Trophoblast cell (in vitro differentiated cells and primary cell): ENCODE measurements around the gene TCF12.

Source experiments
- DNase-seq, 2 donors: peaks; one replicate each; pipeline ENCODE4 v3.0.0-alpha.2; 2016
- H2AFZ ChIP-seq: 2 replicates; pipeline ENCODE4 v1.6.1; 2013; ENCODE audit warnings: low read length, moderate library complexity, mild to moderate bottlenecking; ENCODE audit not compliant: insufficient read depth, poor library complexity
- H2AK5ac ChIP-seq: 2 replicates; pipeline ENCODE4 v1.6.1; 2013; ENCODE audit warnings: mild to moderate bottlenecking, low read length
- H2BK120ac ChIP-seq: 2 replicates; pipeline ENCODE4 v1.6.1; 2013; ENCODE audit warnings: low read length, mild to moderate bottlenecking, moderate library complexity; ENCODE audit not compliant: insufficient read depth, poor library complexity
- H2BK12ac ChIP-seq: 2 replicates; pipeline ENCODE4 v1.6.1; 2013; ENCODE audit warnings: mild to moderate bottlenecking, low read length, moderate library complexity
- H2BK5ac ChIP-seq: 2 replicates; pipeline ENCODE4 v1.6.1; 2013; ENCODE audit warnings: low read length, low read depth, moderate library complexity, mild to moderate bottlenecking; ENCODE audit not compliant: poor library complexity
- H3K14ac ChIP-seq: 2 replicates; pipeline ENCODE4 v1.6.1; 2013; ENCODE audit warnings: mild to moderate bottlenecking, low read length
- H3K18ac ChIP-seq: 2 replicates; pipeline ENCODE4 v1.6.1; 2013; ENCODE audit warnings: mild to moderate bottlenecking, low read length
- H3K23ac ChIP-seq: 2 replicates; pipeline ENCODE4 v1.6.1; 2013; ENCODE audit warnings: low read length
- H3K27ac ChIP-seq: 2 replicates; pipeline ENCODE4 v1.5.1; 2013; ENCODE audit warnings: low read depth, mild to moderate bottlenecking, inconsistent platforms, low read length, moderate library complexity
- H3K27me3 ChIP-seq: 2 replicates; pipeline ENCODE4 v1.6.1; 2013; ENCODE audit warnings: inconsistent platforms, mild to moderate bottlenecking, low read length, moderate library complexity; ENCODE audit not compliant: insufficient read depth
- H3K36me3 ChIP-seq, 2 experiments: 1 replicate in 1 of 2; 2 replicates in 1 of 2; pipeline ENCODE4 v1.6.1; 2013; ENCODE audit warnings: low read length in 2 of 2, mild to moderate bottlenecking in 2 of 2, moderate library complexity in 1 of 2; ENCODE audit not compliant: insufficient read depth in 2 of 2, control insufficient read depth in 1 of 2
- H3K4ac ChIP-seq: 2 replicates; pipeline ENCODE4 v1.6.1; 2013; ENCODE audit warnings: low read depth, mild to moderate bottlenecking, low read length, moderate library complexity
- H3K4me1 ChIP-seq, 2 experiments: 1 replicate in 1 of 2; 2 replicates in 1 of 2; pipeline ENCODE4 v1.6.1; 2013; ENCODE audit warnings: low read length in 2 of 2, mild to moderate bottlenecking in 2 of 2, moderate library complexity in 1 of 2; ENCODE audit not compliant: insufficient read depth in 2 of 2, control insufficient read depth in 1 of 2
- H3K4me2 ChIP-seq: 2 replicates; pipeline ENCODE4 v1.6.1; 2013; ENCODE audit warnings: inconsistent platforms, mild to moderate bottlenecking, low read length, moderate library complexity
- H3K4me3 ChIP-seq: 2 replicates; pipeline ENCODE4 v1.5.1; 2013; ENCODE audit warnings: mild to moderate bottlenecking, low read depth, low read length, inconsistent platforms
- H3K79me1 ChIP-seq: one replicate; pipeline ENCODE4 v1.6.1; 2013; ENCODE audit warnings: low read length
- H3K79me2 ChIP-seq: 2 replicates; pipeline ENCODE4 v1.6.1; 2013; ENCODE audit warnings: low read length, mild to moderate bottlenecking; ENCODE audit not compliant: control insufficient read depth, insufficient read depth, poor library complexity
- H3K9ac ChIP-seq: 2 replicates; pipeline ENCODE4 v1.6.1; 2013; ENCODE audit warnings: mild to moderate bottlenecking, low read length
- H3K9me3 ChIP-seq: 2 replicates; pipeline ENCODE4 v1.6.1; 2013; ENCODE audit warnings: low read depth, mild to moderate bottlenecking, control low read depth, inconsistent platforms, low read length; ENCODE audit not compliant: insufficient read depth
- H4K12ac ChIP-seq: 2 replicates; pipeline ENCODE4 v1.6.1; 2013; ENCODE audit warnings: low read depth, mild to moderate bottlenecking, low read length, moderate library complexity
- H4K8ac ChIP-seq: 2 replicates; pipeline ENCODE4 v1.6.1; 2013; ENCODE audit warnings: low read depth, mild to moderate bottlenecking, low read length, moderate library complexity
- H4K91ac ChIP-seq: one replicate; pipeline ENCODE4 v1.6.1; 2013; ENCODE audit warnings: low read depth, mild to moderate bottlenecking, low read length, moderate library complexity
- WGBS: extraction: QIAGEN DNeasy Blood & Tissue Kit; methylation state at CpG from one replicate; pipeline ENCODE4 v1.1.7; 2013; ENCODE audit warnings: missing lambda C conversion rate; ENCODE audit not compliant: insufficient read length, insufficient coverage; ENCODE audit errors: extremely low coverage; 5-methylcytosine and 5-hydroxymethylcytosine counted together

The TCF12 gene

GRCh38 chr15:56892659-56893363, 25.6 kb upstream of the TCF12 start:
- Histone ChIP-seq H2BK120ac (no peak overlapping the region), H3K4me2 (no peak overlapping the region), H4K12ac (no peak overlapping the region), H3K27me3 (no peaks in the 10 kb centered on the region), H3K14ac (no peak overlapping the region), H3K4me1 (peaks cover 0 to under 1% of the 10 kb centered on the region in 2 experiments), H2AFZ (no peak overlapping the region), H4K8ac (no peak overlapping the region), H2AK5ac (no peak overlapping the region), H3K27ac (no peak overlapping the region), H3K79me2 (no peaks in the 10 kb centered on the region), H2BK12ac (no peak overlapping the region), H3K9me3 (no peaks in the 10 kb centered on the region), H3K9ac (no peak overlapping the region), H3K36me3 (no peaks in the 10 kb centered on the region), H3K79me1 (peaks cover under 1% of the 10 kb centered on the region), H4K91ac (no peak overlapping the region), H2BK5ac (no peak overlapping the region), H3K18ac (no peak overlapping the region), H3K23ac (no peak overlapping the region), H3K4me3 (no peak overlapping the region), H3K4ac (no peak overlapping the region)
- WGBS, result no CpG with 5 or more reads among the region's 2 CpGs
- no peak for DNase-seq

- H3K23ac ChIP-seq, result no peak overlapping the region
- no peaks in the 10 kb centered on the region for H3K27me3 ChIP-seq
- H3K9ac ChIP-seq, result no peak overlapping the region
- no peaks in the 10 kb centered on the region for H3K79me2 ChIP-seq
- no peak overlapping the region for H3K18ac ChIP-seq
- H2BK12ac ChIP-seq, result no peak overlapping the region
- H2BK120ac ChIP-seq, result no peak overlapping the region
- no CpG with 5 or more reads among the region's 1 CpG for WGBS
- no peak overlapping the region for H4K91ac ChIP-seq
- H3K36me3 ChIP-seq, result no peaks in the 10 kb centered on the region
- H3K14ac ChIP-seq, result no peak overlapping the region
- no peak overlapping the region for H3K4ac ChIP-seq
- H3K79me1 ChIP-seq, result no peaks in the 10 kb centered on the region
- H4K12ac ChIP-seq, result no peak overlapping the region
- no peak overlapping the region for H2BK5ac ChIP-seq
- no peaks in the 10 kb centered on the region for H3K9me3 ChIP-seq
- no peak overlapping the region for H4K8ac ChIP-seq
- H2AK5ac ChIP-seq, result no peak overlapping the region
- no peak overlapping the region for H3K4me2 ChIP-seq
- no peak for DNase-seq
- H2AFZ ChIP-seq, result no peak overlapping the region
- H3K4me3 ChIP-seq, result no peak overlapping the region
- no peak overlapping the region for H3K27ac ChIP-seq
- H3K4me1 ChIP-seq, result no peaks in the 10 kb centered on the region
These were observed 25.1 kb upstream of the TCF12 start for GRCh38 chr15:56893364-56893678.

DNA sequence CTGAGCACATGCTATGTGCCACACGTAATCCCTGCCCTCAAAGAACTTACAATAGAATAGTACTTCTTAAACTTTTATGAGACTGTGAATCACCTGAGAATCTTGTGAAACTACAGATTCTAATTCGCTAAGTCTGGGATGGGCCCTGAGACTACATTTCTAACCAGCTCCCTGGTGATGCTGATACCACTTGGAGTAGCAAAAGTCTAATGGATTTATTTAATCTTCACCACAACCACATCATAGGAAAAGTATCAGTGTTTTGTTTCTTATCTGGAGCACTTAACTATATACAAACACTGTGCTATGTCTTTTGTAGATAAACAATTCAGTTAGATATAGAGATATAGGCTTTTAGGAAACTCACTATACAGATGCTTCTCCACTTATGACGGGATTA, 23.8 kb upstream of the TCF12 start:
- no peaks in the 10 kb centered on the region for H3K4me1 ChIP-seq
- no peak overlapping the region for H3K4me2 ChIP-seq
- no peak overlapping the region for H3K4ac ChIP-seq
- DNase-seq, result no peak
- no peaks in the 10 kb centered on the region for H3K27me3 ChIP-seq
- H2AK5ac ChIP-seq, result no peak overlapping the region
- no peak overlapping the region for H2BK5ac ChIP-seq
- H3K23ac ChIP-seq, result no peak overlapping the region
- no peak overlapping the region for H3K27ac ChIP-seq
- no CpG with 5 or more reads among the region's 3 CpGs for WGBS
- no peaks in the 10 kb centered on the region for H3K36me3 ChIP-seq
- H4K8ac ChIP-seq, result no peak overlapping the region
- H3K79me2 ChIP-seq, result no peaks in the 10 kb centered on the region
- no peak overlapping the region for H4K12ac ChIP-seq
- no peak overlapping the region for H2BK12ac ChIP-seq
- no peaks in the 10 kb centered on the region for H3K9me3 ChIP-seq
- H2AFZ ChIP-seq, result no peak overlapping the region
- H2BK120ac ChIP-seq, result no peak overlapping the region
- H3K9ac ChIP-seq, result no peak overlapping the region
- no peak overlapping the region for H3K14ac ChIP-seq
- H3K79me1 ChIP-seq, result no peaks in the 10 kb centered on the region
- no peak overlapping the region for H3K4me3 ChIP-seq
- no peak overlapping the region for H3K18ac ChIP-seq
- no peak overlapping the region for H4K91ac ChIP-seq

- Histone ChIP-seq H4K8ac (no peak overlapping the region), H2BK5ac (no peak overlapping the region), H3K79me1 (no peaks in the 10 kb centered on the region), H3K27ac (no peak overlapping the region), H3K14ac (no peak overlapping the region), H3K27me3 (no peaks in the 10 kb centered on the region), H2AFZ (no peak overlapping the region), H2BK12ac (no peak overlapping the region), H2AK5ac (no peak overlapping the region), H2BK120ac (no peak overlapping the region), H3K4me3 (no peak overlapping the region), H3K9ac (no peak overlapping the region), H3K23ac (no peak overlapping the region), H3K4me1 (no peaks in the 10 kb centered on the region), H4K91ac (no peak overlapping the region), H3K4me2 (no peak overlapping the region), H3K4ac (no peak overlapping the region), H3K79me2 (no peaks in the 10 kb centered on the region), H3K18ac (no peak overlapping the region), H3K36me3 (no peaks in the 10 kb centered on the region), H3K9me3 (no peaks in the 10 kb centered on the region), H4K12ac (no peak overlapping the region)
- no peak for DNase-seq
- no CpG with 5 or more reads among the region's 2 CpGs for WGBS
These were observed 16.5 kb upstream of the TCF12 start for GRCh38 chr15:56901931-56902330.
